Spleen (tissue), 7 donors: ENCODE measurements around the gene OR1F1.

Experiments used
- POLR2A ChIP-seq, 3 donors: fragments of 450-650 bp; IDR thresholded peaks; one replicate each; pipeline ENCODE4 v1.5.1; 2017; ENCODE audit warnings: antibody characterized with exemption in 3 of 3, mild to moderate bottlenecking in 1 of 3
- TF ChIP-seq, protein P1 (sequence below), 11 experiments: fragments of 200-600 bp in 7 of 11; fragments of 450-650 bp in 4 of 11; sonication (generic) in 4 of 11; IDR thresholded peaks in 8 of 11; conservative IDR thresholded peaks in 3 of 11; 1 replicate in 7 of 11; 2 replicates in 4 of 11; pipeline versions ENCODE4 v1.4.0 to v1.8.0; 2016 to 2021; ENCODE audit warnings: antibody characterized with exemption in 11 of 11, inconsistent platforms in 4 of 11, mild to moderate bottlenecking in 1 of 11
- donor health status: DM: no; HTN: no; CAD: no; lungs with moderate emphysema.
- donor health status: DM: no; HTN: no; CAD: no.
- donor health status: DM: no; HTN: no; CAD: no.

- TF ChIP-seq, protein P1, sequence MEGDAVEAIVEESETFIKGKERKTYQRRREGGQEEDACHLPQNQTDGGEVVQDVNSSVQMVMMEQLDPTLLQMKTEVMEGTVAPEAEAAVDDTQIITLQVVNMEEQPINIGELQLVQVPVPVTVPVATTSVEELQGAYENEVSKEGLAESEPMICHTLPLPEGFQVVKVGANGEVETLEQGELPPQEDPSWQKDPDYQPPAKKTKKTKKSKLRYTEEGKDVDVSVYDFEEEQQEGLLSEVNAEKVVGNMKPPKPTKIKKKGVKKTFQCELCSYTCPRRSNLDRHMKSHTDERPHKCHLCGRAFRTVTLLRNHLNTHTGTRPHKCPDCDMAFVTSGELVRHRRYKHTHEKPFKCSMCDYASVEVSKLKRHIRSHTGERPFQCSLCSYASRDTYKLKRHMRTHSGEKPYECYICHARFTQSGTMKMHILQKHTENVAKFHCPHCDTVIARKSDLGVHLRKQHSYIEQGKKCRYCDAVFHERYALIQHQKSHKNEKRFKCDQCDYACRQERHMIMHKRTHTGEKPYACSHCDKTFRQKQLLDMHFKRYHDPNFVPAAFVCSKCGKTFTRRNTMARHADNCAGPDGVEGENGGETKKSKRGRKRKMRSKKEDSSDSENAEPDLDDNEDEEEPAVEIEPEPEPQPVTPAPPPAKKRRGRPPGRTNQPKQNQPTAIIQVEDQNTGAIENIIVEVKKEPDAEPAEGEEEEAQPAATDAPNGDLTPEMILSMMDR (IDR thresholded peaks at IDR 0.05 in 8 of 11, conservative IDR thresholded peaks at IDR 0.05 in 3 of 11) = no peak
- TF ChIP-seq POLR2A (IDR thresholded peaks at IDR 0.05) = no peak
These were observed 44.2 kb upstream of the OR1F1 start for GRCh38 chr16:3143598-3144320.
